IMR-90 (cell line): Measurements from ENCODE around the gene INTS2. TPM values are rescaled to one million over a fixed set of nuclear protein-coding genes. Genes with fewer than 3 reads are reported as not detected.
A peak's percentile ranks its signal among the peaks of the same experiment; 100 is the strongest.

ENCODE experiments used
- ATAC-seq: fragments of 200-7000 bp; cut with Tn5 transposase; 2 replicates; pipeline ENCODE4 v1.9.1; 2020; ENCODE audit warnings: low read depth, mild to moderate bottlenecking, moderate library complexity
- BruUV-seq: library from RNA; stranded (reverse); fragments of 400-500 nt; replicated peaks from 2 replicates; lab custom pipeline; 2021; lab: Mats Ljungman, UMichigan
- CTCF ChIA-PET: fragments of 300-600 bp; formaldehyde crosslinking; extraction: SDS; loops from one replicate; lab custom pipeline; 2021; ENCODE audit warnings: antibody characterized with exemption; lab: Yijun Ruan, JAX
- POLR2A ChIA-PET: fragments of 300-600 bp; sonication (Branson Sonifier 250); formaldehyde crosslinking; loops from one replicate; lab custom pipeline; 2022; ENCODE audit warnings: antibody characterized with exemption; ENCODE audit not compliant: unreplicated experiment; lab: Charles Lee
- DNase-seq: peaks from one replicate; pipeline ENCODE4 v3.0.0; 2013
- H2AFZ ChIP-seq: replicated peaks from 2 replicates; pipeline ENCODE3; 2013; ENCODE audit warnings: low read length, mild to moderate bottlenecking; ENCODE audit not compliant: poor library complexity
- H2AK5ac ChIP-seq: 2 replicates; pipeline ENCODE4 v1.6.1; 2013; ENCODE audit warnings: low read depth, low read length, inconsistent platforms
- H2AK9ac ChIP-seq: replicated peaks from 2 replicates; pipeline ENCODE3; 2013; ENCODE audit warnings: mild to moderate bottlenecking, low read depth, low read length, moderate library complexity; ENCODE audit not compliant: poor library complexity
- H2BK120ac ChIP-seq: 2 replicates; pipeline ENCODE4 v1.6.1; 2013; ENCODE audit warnings: low read depth, low read length, inconsistent platforms
- H2BK15ac ChIP-seq: 3 replicates; pipeline ENCODE4 v1.6.1; 2013; ENCODE audit warnings: low read depth, low read length, inconsistent platforms
- H2BK20ac ChIP-seq: 2 replicates; pipeline ENCODE4 v1.6.1; 2013; ENCODE audit warnings: low read depth, mild to moderate bottlenecking, inconsistent platforms, low read length, moderate library complexity
- H2BK5ac ChIP-seq: 2 replicates; pipeline ENCODE4 v1.6.1; 2013; ENCODE audit warnings: mild to moderate bottlenecking, low read depth, low read length, inconsistent platforms; ENCODE audit not compliant: poor library complexity, severe bottlenecking
- H3K14ac ChIP-seq: replicated peaks from 2 replicates; pipeline ENCODE4 v1.6.1; 2013; ENCODE audit warnings: low read depth, low read length, inconsistent platforms
- H3K18ac ChIP-seq: 2 replicates; pipeline ENCODE4 v1.6.1; 2013; ENCODE audit warnings: low read depth, low read length, control low read depth
- H3K23ac ChIP-seq: 2 replicates; pipeline ENCODE4 v1.6.1; 2013; ENCODE audit warnings: low read depth, low read length, inconsistent platforms
- H3K27ac ChIP-seq: 2 replicates; pipeline ENCODE4 v1.5.1; 2013; ENCODE audit warnings: mild to moderate bottlenecking, control low read depth, low read length; ENCODE audit not compliant: insufficient read depth
- H3K27me3 ChIP-seq: 2 replicates; pipeline ENCODE4 v1.6.1; 2013; ENCODE audit warnings: low read length; ENCODE audit not compliant: control insufficient read depth, insufficient read depth
- H3K36me3 ChIP-seq: 2 replicates; pipeline ENCODE4 v1.6.1; 2013; ENCODE audit warnings: low read length, mixed read lengths; ENCODE audit not compliant: control insufficient read depth, insufficient read depth
- H3K4ac ChIP-seq: 2 replicates; pipeline ENCODE4 v1.6.1; 2013; ENCODE audit warnings: low read depth, low read length, inconsistent platforms
- H3K4me1 ChIP-seq: 2 replicates; pipeline ENCODE4 v1.6.1; 2013; ENCODE audit warnings: low read length, mixed read lengths; ENCODE audit not compliant: control insufficient read depth, insufficient read depth
- H3K4me2 ChIP-seq: 2 replicates; pipeline ENCODE4 v1.6.1; 2013; ENCODE audit warnings: low read depth, mild to moderate bottlenecking, control low read depth, low read length, moderate library complexity
- H3K4me3 ChIP-seq: 2 replicates; pipeline ENCODE4 v1.5.1; 2013; ENCODE audit warnings: low read depth, mild to moderate bottlenecking, control low read depth, low read length, moderate library complexity; ENCODE audit not compliant: insufficient read depth
- H3K56ac ChIP-seq: 2 replicates; pipeline ENCODE4 v1.6.1; 2013; ENCODE audit warnings: low read length, inconsistent platforms; ENCODE audit not compliant: insufficient read depth; ENCODE audit errors: extremely low read depth
- H3K79me1 ChIP-seq, 2 experiments: 2 replicates each; pipeline ENCODE4 v1.6.1; 2013; ENCODE audit warnings: low read length in 2 of 2, inconsistent platforms in 1 of 2, low read depth in 1 of 2
- H3K9ac ChIP-seq: 2 replicates; pipeline ENCODE4 v1.6.1; 2013; ENCODE audit warnings: low read depth, low read length, control low read depth
- H3K9me1 ChIP-seq: 2 replicates; pipeline ENCODE4 v1.6.1; 2013; ENCODE audit warnings: low read length, inconsistent platforms; ENCODE audit not compliant: insufficient read depth
- H3K9me3 ChIP-seq: 2 replicates; pipeline ENCODE4 v1.6.1; 2013; ENCODE audit warnings: low read length; ENCODE audit not compliant: control insufficient read depth, insufficient read depth
- H4K20me1 ChIP-seq: 2 replicates; pipeline ENCODE4 v1.6.1; 2013; ENCODE audit warnings: low read length, inconsistent platforms; ENCODE audit not compliant: insufficient read depth
- H4K5ac ChIP-seq: 2 replicates; pipeline ENCODE4 v1.6.1; 2013; ENCODE audit warnings: mild to moderate bottlenecking, low read depth, low read length, control low read depth
- H4K8ac ChIP-seq, 2 experiments: 2 replicates each; pipeline ENCODE4 v1.6.1; 2013; ENCODE audit warnings: low read depth in 2 of 2, low read length in 2 of 2, control low read depth in 1 of 2, inconsistent platforms in 1 of 2
- H4K91ac ChIP-seq: 2 replicates; pipeline ENCODE4 v1.6.1; 2013; ENCODE audit warnings: low read depth, low read length, inconsistent platforms; ENCODE audit not compliant: insufficient read depth
- CEBPB ChIP-seq: IDR thresholded peaks from 2 replicates; pipeline ENCODE4 v1.6.1; 2012; ENCODE audit warnings: low read depth, low read length, improper control_type of control experiment
- CHD1 ChIP-seq: IDR thresholded peaks from 2 replicates; pipeline ENCODE4 v1.6.1; 2012; ENCODE audit warnings: low read depth, low read length, improper control_type of control experiment
- WGBS, 2 experiments: methylation state at CpG; one replicate each; pipeline versions ENCODE4 v1.1.5 to v1.1.7; 2013; ENCODE audit warnings: missing lambda C conversion rate in 2 of 2; ENCODE audit not compliant: insufficient read length in 1 of 2; ENCODE audit errors: extremely low coverage in 2 of 2; 5-methylcytosine and 5-hydroxymethylcytosine counted together
- dilution Hi-C: fragments of 300-500 bp; cut with HindIII; formaldehyde crosslinking; loops from one replicate; pipeline ENCODE4 v1.14.3; 2018; ENCODE audit warnings: low sequenced_read_pairs; ENCODE audit not compliant: unreplicated experiment
- in situ Hi-C: fragments of 300-500 bp; cut with MboI; formaldehyde crosslinking; loops from 3 replicates; pipeline ENCODE4 v1.14.3; 2019; ENCODE audit warnings: low sequenced_read_pairs, inconsistent platforms, mixed read lengths
- intact Hi-C: fragments of 100-400 bp; cut with micrococcal nuclease; formaldehyde crosslinking; loops from 2 replicates; pipeline ENCODE4 v1.10.0; 2022
- polyA plus RNA-seq, 3 experiments: library from polyadenylated mRNA; depleted of rRNA; stranded (reverse); fragments of >200 nt; gene quantifications; 2 replicates each; pipeline ENCODE4 v1.2.3, GENCODE V29; 2012; ENCODE audit warnings: low replicate concordance in 1 of 3
- total RNA-seq: library from RNA; depleted of rRNA; stranded (reverse); fragments of >200 nt; gene quantifications from 2 replicates; pipeline ENCODE4 v1.2.3, GENCODE V29; 2012

Gene INTS2
- total and polyA plus RNA-seq, 2 of the 4 experiments (the other 2 are of a cell fraction) = 4.0 to 17.4 TPM

GRCh38 chr17:61943117-61943516 lies 15.3 kb upstream of the INTS2 start:
- no peak overlapping the region for H2AK5ac ChIP-seq
- no peaks in the 10 kb centered on the region for H3K9me3 ChIP-seq
- peaks cover 3 to 4% of the 10 kb centered on the region in 2 experiments; a peak in 2 of 4 replicates for H3K79me1 ChIP-seq
- H3K4ac ChIP-seq = no peak overlapping the region
- H2AFZ ChIP-seq = no peak overlapping the region
- intact Hi-C loops = no loop called here
- H3K4me3 ChIP-seq = no peak overlapping the region
- DNase-seq (no peak), ATAC-seq (no peak)
- no peaks in the 10 kb centered on the region; the same call in 1 of the 2 replicates for H3K9me1 ChIP-seq
- H4K8ac ChIP-seq = no peak overlapping the region
- no peaks in the 10 kb centered on the region for H4K20me1 ChIP-seq
- peak; percentile 37; the same call in 1 of the 2 replicates for TF ChIP-seq CEBPB
- no peak for TF ChIP-seq CHD1
- no peaks in the 10 kb centered on the region for H3K4me1 ChIP-seq
- BruUV-seq = no TSS peak
- no peak overlapping the region for H4K5ac ChIP-seq
- H2BK5ac ChIP-seq = no peak overlapping the region
- ChIA-PET POLR2A (no interaction called here), CTCF (no interaction called here)
- no peaks in the 10 kb centered on the region for H3K27me3 ChIP-seq
- H2BK120ac ChIP-seq = no peak overlapping the region
- H3K23ac ChIP-seq = no peak overlapping the region
- H3K9ac ChIP-seq = no peak overlapping the region
- dilution Hi-C loops = no loop called here
- WGBS, 2 experiments = no CpG with 5 or more reads among the region's 1 CpG
- no peak overlapping the region for H4K91ac ChIP-seq
- no peak overlapping the region for H2AK9ac ChIP-seq
- H2BK20ac ChIP-seq = no peak overlapping the region
- H3K36me3 ChIP-seq = peaks cover 12% of the 10 kb centered on the region
- no peak overlapping the region for H3K14ac ChIP-seq
- no peak overlapping the region for H3K56ac ChIP-seq
- in situ Hi-C loops = no loop called here
- no peak overlapping the region for H3K18ac ChIP-seq
- no peak overlapping the region for H3K4me2 ChIP-seq
- no peak overlapping the region for H3K27ac ChIP-seq
- no peak overlapping the region for H2BK15ac ChIP-seq
